CD14-positive monocyte (primary cell): ENCODE measurements around the gene SCAF8. TPM values are rescaled to one million over a fixed set of nuclear protein-coding genes. Genes with fewer than 3 reads are reported as not detected.

Experiments
- DNase-seq, 3 donors: peaks; one replicate each; pipeline ENCODE4 v3.0.0-alpha.2; 2011 to 2022
- H2AFZ ChIP-seq: 2 replicates; pipeline ENCODE4 v1.6.0; 2012; ENCODE audit warnings: mild to moderate bottlenecking, low read depth, low read length, inconsistent platforms; ENCODE audit not compliant: insufficient read depth, poor library complexity, severe bottlenecking
- H3K27ac ChIP-seq, 2 donors: 1 replicate in 1 of 2; 2 replicates in 1 of 2; pipeline ENCODE4 v1.5.1; 2012 to 2013; ENCODE audit warnings: low read length in 2 of 2, control low read depth in 1 of 2, inconsistent platforms in 1 of 2, low read depth in 1 of 2, mild to moderate bottlenecking in 1 of 2
- H3K27me3 ChIP-seq, 2 donors: one replicate each; pipeline versions ENCODE4 v1.6.0 to v1.6.1; 2011 to 2013; ENCODE audit warnings: low read length in 2 of 2; ENCODE audit not compliant: control insufficient read depth in 2 of 2, insufficient read depth in 2 of 2
- H3K36me3 ChIP-seq, 2 donors: replicated peaks in 1 of 2; 1 replicate in 1 of 2; 2 replicates in 1 of 2; pipeline versions ENCODE4 v1.5.1 to v1.6.1; 2012 to 2013; ENCODE audit warnings: low read length in 2 of 2, control low read depth in 1 of 2, inconsistent platforms in 1 of 2, mild to moderate bottlenecking in 1 of 2; ENCODE audit not compliant: insufficient read depth in 2 of 2, control insufficient read depth in 1 of 2
- H3K4me1 ChIP-seq, 2 donors: 1 replicate in 1 of 2; 2 replicates in 1 of 2; pipeline versions ENCODE4 v1.5.1 to v1.6.1; 2012 to 2013; ENCODE audit warnings: low read length in 2 of 2, control low read depth in 1 of 2, inconsistent platforms in 1 of 2, mild to moderate bottlenecking in 1 of 2, moderate library complexity in 1 of 2; ENCODE audit not compliant: insufficient read depth in 2 of 2, control insufficient read depth in 1 of 2
- H3K4me2 ChIP-seq: replicated peaks from 2 replicates; pipeline ENCODE3; 2012; ENCODE audit warnings: low read length, moderate library complexity, mild to moderate bottlenecking; ENCODE audit not compliant: poor library complexity, severe bottlenecking; ENCODE audit errors: extremely low read depth
- H3K4me3 ChIP-seq, 3 experiments: fragments of 200-600 bp in 1 of 3; sonication (generic) in 1 of 3; replicated peaks in 1 of 3; 1 replicate in 2 of 3; 2 replicates in 1 of 3; pipeline ENCODE4 v1.5.1; 2011 to 2013; ENCODE audit warnings: low read length in 3 of 3, mild to moderate bottlenecking in 3 of 3, control low read depth in 2 of 3, low read depth in 2 of 3, inconsistent platforms in 1 of 3, moderate library complexity in 1 of 3
- H3K79me2 ChIP-seq: 2 replicates; pipeline ENCODE4 v1.6.0; 2012; ENCODE audit warnings: mild to moderate bottlenecking, control low read depth, inconsistent platforms, low read length, moderate library complexity; ENCODE audit not compliant: insufficient read depth
- H3K9ac ChIP-seq: 2 replicates; pipeline ENCODE4 v1.6.0; 2017; ENCODE audit warnings: low read length, mild to moderate bottlenecking; ENCODE audit not compliant: insufficient read depth, poor library complexity, severe bottlenecking
- H3K9me3 ChIP-seq, 2 donors: replicated peaks in 1 of 2; 1 replicate in 1 of 2; 2 replicates in 1 of 2; pipeline versions ENCODE4 v1.5.1 to v1.6.1; 2012 to 2013; ENCODE audit warnings: low read length in 2 of 2, control low read depth in 1 of 2; ENCODE audit not compliant: control insufficient read depth in 1 of 2, insufficient read depth in 1 of 2
- H4K20me1 ChIP-seq: 2 replicates; pipeline ENCODE4 v1.6.0; 2012; ENCODE audit warnings: mild to moderate bottlenecking, low read length, control low read depth, moderate library complexity; ENCODE audit not compliant: insufficient read depth
- H3K27ac Mint-ChIP-seq, 7 donors: one replicate each; pipeline ENCODE4 v1.8.0; 2020; ENCODE audit warnings: mild to moderate bottlenecking in 7 of 7, mixed read lengths in 7 of 7, moderate library complexity in 6 of 7, inconsistent platforms in 2 of 7
- H3K27me3 Mint-ChIP-seq, 3 donors: one replicate each; pipeline ENCODE4 v1.8.0; 2021 to 2022; ENCODE audit warnings: low read depth in 3 of 3, mild to moderate bottlenecking in 3 of 3, mixed read lengths in 3 of 3, moderate library complexity in 3 of 3, inconsistent platforms in 1 of 3
- H3K36me3 Mint-ChIP-seq, 2 donors: one replicate each; pipeline ENCODE4 v1.8.0; 2020; ENCODE audit warnings: mixed read lengths in 2 of 2, inconsistent platforms in 1 of 2, mild to moderate bottlenecking in 1 of 2
- H3K4me1 Mint-ChIP-seq: one replicate; pipeline ENCODE4 v1.8.0; 2020; ENCODE audit warnings: mild to moderate bottlenecking, mixed read lengths
- H3K4me3 Mint-ChIP-seq, 2 donors: one replicate each; pipeline ENCODE4 v1.8.0; 2020; ENCODE audit warnings: mild to moderate bottlenecking in 2 of 2, mixed read lengths in 2 of 2, moderate library complexity in 1 of 2
- H3K9me3 Mint-ChIP-seq, 7 donors: one replicate each; pipeline ENCODE4 v1.8.0; 2020 to 2022; ENCODE audit warnings: mixed read lengths in 7 of 7, mild to moderate bottlenecking in 6 of 7, moderate library complexity in 6 of 7, inconsistent platforms in 2 of 7
- CTCF ChIP-seq: fragments of 200-600 bp; IDR thresholded peaks from one replicate; pipeline ENCODE4 v1.8.0; 2022; ENCODE audit warnings: antibody characterized with exemption, mild to moderate bottlenecking
- WGBS: methylation state at CpG from one replicate; pipeline ENCODE4 v1.1.5; 2013; ENCODE audit warnings: missing lambda C conversion rate; ENCODE audit not compliant: insufficient coverage; 5-methylcytosine and 5-hydroxymethylcytosine counted together
- intact Hi-C, 2 donors: fragments of 100-400 bp; cut with micrococcal nuclease; formaldehyde crosslinking; loops; one replicate each; pipeline versions ENCODE4 v1.15.0 to v1.15.1; 2023
- polyA plus RNA-seq, 3 donors: library from polyadenylated mRNA; depleted of rRNA in 1 of 3; unstranded in 2 of 3; stranded (reverse) in 1 of 3; fragments of 300-500 nt in 2 of 3; fragments of >200 nt in 1 of 3; fragmentation: Illumina TruSeq in 2 of 3; gene quantifications; 1 replicate in 2 of 3; 2 replicates in 1 of 3; pipeline ENCODE4 v1.2.3, GENCODE V29; 2012 to 2021

Gene SCAF8
- polyA plus RNA-seq, 3 donors: 2.8 to 18.5 (median 4.2) TPM

GRCh38 chr6:154852687-154853086 lies 119.5 kb downstream of the SCAF8 start:
- no CpG with 5 or more reads among the region's 3 CpGs for WGBS
- no peak for DNase-seq
- H3K79me2 ChIP-seq: peaks cover 4% of the 10 kb centered on the region

GRCh38 chr6:154857529-154857928 lies 124.3 kb downstream of the SCAF8 start:
- Histone ChIP-seq H4K20me1 (peaks cover 24% of the 10 kb centered on the region), H3K4me1 (no peaks in the 10 kb centered on the region), H3K36me3 (peaks cover 5 to 29% of the 10 kb centered on the region in 2 donors), H3K9me3 (no peaks in the 10 kb centered on the region), H3K27me3 (no peaks in the 10 kb centered on the region), H3K4me2 (no peak overlapping the region), H3K79me2 (no peaks in the 10 kb centered on the region), H3K27ac (no peak overlapping the region), H2AFZ (no peak overlapping the region), H3K4me3 (no peak overlapping the region), H3K9ac (no peak overlapping the region)
- DNase-seq: no peak
- peaks cover 12 to 31% of the 10 kb centered on the region in 2 donors for H3K36me3 Mint-ChIP-seq
- H3K27ac Mint-ChIP-seq: no peak overlapping the region
- H3K27me3 Mint-ChIP-seq: no peaks in the 10 kb centered on the region
- intact Hi-C loops: no loop called here
- no CpG with 5 or more reads among the region's 5 CpGs for WGBS
- no peak for TF ChIP-seq CTCF
- H3K4me3 Mint-ChIP-seq: no peak overlapping the region
- H3K9me3 Mint-ChIP-seq: peaks cover 0 to 2% (median 0%) of the 10 kb centered on the region in 7 donors
- no peaks in the 10 kb centered on the region for H3K4me1 Mint-ChIP-seq

More at GRCh38 chr6:154852687-154853086, 119.5 kb downstream of the SCAF8 start:
- no peaks in the 10 kb centered on the region for H3K27me3 Mint-ChIP-seq
- H3K9me3 Mint-ChIP-seq: peaks cover 0 to 2% (median 0%) of the 10 kb centered on the region in 7 donors
- H3K9ac ChIP-seq: no peak overlapping the region
- no peak for TF ChIP-seq CTCF
- no peak overlapping the region for H3K27ac ChIP-seq
- H4K20me1 ChIP-seq: peaks cover 35% of the 10 kb centered on the region
- peaks cover 3 to 29% of the 10 kb centered on the region in 2 donors for H3K36me3 ChIP-seq
- H3K4me1 ChIP-seq: no peaks in the 10 kb centered on the region
- H3K27me3 ChIP-seq: no peaks in the 10 kb centered on the region
- no peak overlapping the region for H3K4me2 ChIP-seq
- H3K4me3 ChIP-seq: no peak overlapping the region
- H2AFZ ChIP-seq: no peak overlapping the region
- H3K9me3 ChIP-seq: no peaks in the 10 kb centered on the region
- no peaks in the 10 kb centered on the region for H3K4me1 Mint-ChIP-seq
- intact Hi-C loops: no loop called here
- H3K27ac Mint-ChIP-seq: no peak overlapping the region
- H3K4me3 Mint-ChIP-seq: no peak overlapping the region
- peaks cover 19 to 36% of the 10 kb centered on the region in 2 donors for H3K36me3 Mint-ChIP-seq
